Large intestine (tissue), 12 donors: Measurements from ENCODE around the gene PDC. TPM values are rescaled to one million over a fixed set of nuclear protein-coding genes. Genes with fewer than 3 reads are reported as not detected.

Source experiments
- DNase-seq, 2 donors: peaks; one replicate each; pipeline versions ENCODE4 v3.0.0 to v3.0.0-alpha.2; 2013
- H3K27ac ChIP-seq: one replicate; pipeline ENCODE4 v1.5.1; 2013; ENCODE audit warnings: low read length
- H3K27me3 ChIP-seq: 2 replicates; pipeline ENCODE4 v1.6.1; 2013; ENCODE audit warnings: low read length; ENCODE audit not compliant: control insufficient read depth, insufficient read depth
- H3K36me3 ChIP-seq: 2 replicates; pipeline ENCODE4 v1.6.1; 2013; ENCODE audit warnings: low read length; ENCODE audit not compliant: control insufficient read depth, insufficient read depth
- H3K4me1 ChIP-seq: one replicate; pipeline ENCODE4 v1.6.1; 2013; ENCODE audit warnings: low read length; ENCODE audit not compliant: control insufficient read depth, insufficient read depth
- H3K4me3 ChIP-seq: one replicate; pipeline ENCODE4 v1.5.1; 2013; ENCODE audit warnings: low read length
- H3K9me3 ChIP-seq: one replicate; pipeline ENCODE4 v1.6.1; 2013; ENCODE audit warnings: mild to moderate bottlenecking, low read depth, low read length, moderate library complexity; ENCODE audit not compliant: control insufficient read depth
- WGBS: methylation state at CpG from one replicate; pipeline ENCODE4 v1.1.5; 2013; ENCODE audit warnings: low lambda C conversion rate; ENCODE audit not compliant: insufficient coverage; 5-methylcytosine and 5-hydroxymethylcytosine counted together
- long read RNA-seq, 11 donors: transcript quantifications; one replicate each; lab custom pipeline, GENCODE V29; 2026
- polyA plus RNA-seq: library from polyadenylated mRNA; unstranded; fragments of 120-200 nt; gene quantifications from one replicate; pipeline ENCODE4 v1.2.1, GENCODE V29; 2013

Gene PDC
- 0.25 TPM for polyA plus RNA-seq
- long read RNA-seq, donor 1: 0 reads
- long read RNA-seq, donor 2: 0 reads
- long read RNA-seq, donor 3: 0 reads
- long read RNA-seq, donor 4: 0 reads
- long read RNA-seq, donor 5: 0 reads
- long read RNA-seq, donor 6: 0 reads
- long read RNA-seq, donor 7: 0 reads
- long read RNA-seq, donor 8: 0 reads
- long read RNA-seq, donor 9: 0 reads
- long read RNA-seq, donor 10: 0 reads
- long read RNA-seq, donor 11: 0 reads

GRCh38 chr1:186461014-186461413 is at the start of gene PDC:
PDC (minus strand) TSS chr1:186461114; CDS start chr1:186449459, 11,655 bp downstream.
- no peak for DNase-seq
- Histone ChIP-seq H3K4me1 (no peaks in the 10 kb centered on the region), H3K9me3 (no peaks in the 10 kb centered on the region), H3K27me3 (peaks cover 2% of the 10 kb centered on the region), H3K27ac (no peak within 1 kb of the TSS), H3K36me3 (no peaks in the 10 kb centered on the region), H3K4me3 (no peak within 1 kb of the TSS)
- WGBS: 100% methylated on average over 1 of the region's 2 CpGs

- DNase-seq: no peak
- Histone ChIP-seq H3K4me1 (no peaks in the 10 kb centered on the region), H3K27me3 (no peaks in the 10 kb centered on the region), H3K36me3 (no peaks in the 10 kb centered on the region), H3K9me3 (peaks cover 4% of the 10 kb centered on the region), H3K4me3 (no peak overlapping the region), H3K27ac (no peak overlapping the region)
- WGBS: no CpG with 5 or more reads among the region's 2 CpGs
Observed at GRCh38 chr1:186503190-186503589, 42.3 kb upstream of the PDC start.

DNA sequence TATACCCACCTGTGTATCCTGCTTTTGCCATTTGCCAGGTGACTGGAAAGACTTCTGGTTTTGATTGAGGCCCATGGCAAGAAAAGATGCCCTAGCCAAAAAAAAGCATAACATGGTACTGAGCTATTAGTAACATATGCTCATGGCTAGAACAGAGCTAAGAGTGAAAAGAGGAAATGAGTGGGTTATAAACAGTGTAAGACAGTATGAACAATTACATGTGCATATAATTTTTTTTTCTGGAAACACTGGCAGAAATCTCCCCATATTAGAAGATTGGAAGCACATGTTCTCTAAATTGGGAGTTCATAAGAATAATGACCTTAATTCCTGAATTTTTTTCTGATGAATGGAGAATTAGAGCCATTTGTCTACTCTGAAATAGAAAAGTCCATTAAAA is 41.2 kb upstream of the PDC start:
- no peaks in the 10 kb centered on the region for H3K4me1 ChIP-seq
- no peaks in the 10 kb centered on the region for H3K27me3 ChIP-seq
- no peak overlapping the region for H3K27ac ChIP-seq
- H3K4me3 ChIP-seq: no peak overlapping the region
- peaks cover 4% of the 10 kb centered on the region for H3K9me3 ChIP-seq
- DNase-seq: no peak
- H3K36me3 ChIP-seq: no peaks in the 10 kb centered on the region

DNA sequence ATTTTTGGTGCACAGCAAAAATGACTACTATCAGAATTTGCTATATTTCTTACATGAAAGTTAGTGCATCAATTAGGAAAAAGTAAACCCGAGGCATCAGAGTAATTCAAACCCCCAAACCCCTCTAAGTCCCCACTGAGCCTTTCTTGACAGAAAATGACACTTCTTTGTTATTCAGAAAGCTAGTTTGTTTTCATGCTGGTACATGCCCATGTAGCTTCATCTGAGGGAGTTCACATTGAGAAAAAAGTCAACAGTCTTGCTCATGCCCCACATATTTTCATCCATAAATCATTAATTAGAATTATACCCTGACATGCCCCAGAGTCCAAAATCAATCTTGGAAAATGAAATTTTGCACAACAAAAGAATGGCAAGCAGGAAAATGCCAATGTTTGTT is 39.9 kb upstream of the PDC start:
- no peaks in the 10 kb centered on the region for H3K27me3 ChIP-seq
- H3K27ac ChIP-seq: no peak overlapping the region
- no peaks in the 10 kb centered on the region for H3K4me1 ChIP-seq
- H3K36me3 ChIP-seq: no peaks in the 10 kb centered on the region
- DNase-seq: no peak
- peaks cover 3% of the 10 kb centered on the region for H3K9me3 ChIP-seq
- WGBS: no CpG with 5 or more reads among the region's 1 CpG
- no peak overlapping the region for H3K4me3 ChIP-seq

DNA sequence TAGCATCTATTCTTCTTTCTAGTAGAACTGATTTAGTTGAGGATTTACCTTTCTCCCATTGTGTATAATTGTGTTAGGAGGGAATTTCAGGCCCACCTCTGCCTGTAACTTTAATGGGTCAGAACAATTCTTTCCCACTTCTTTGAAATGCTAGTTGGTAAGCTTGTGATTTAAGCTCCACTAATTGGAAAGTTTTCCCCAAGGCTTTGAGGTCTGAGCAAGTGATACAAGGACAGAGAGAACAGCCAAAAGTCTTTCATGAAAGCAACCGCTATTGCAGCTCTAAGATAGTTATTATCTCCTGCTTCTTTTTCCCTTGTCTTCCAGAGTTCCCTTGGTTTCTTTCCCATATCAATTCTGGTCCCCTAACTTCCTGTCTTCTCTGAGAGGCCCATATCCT is 38.7 kb upstream of the PDC start:
- no peaks in the 10 kb centered on the region for H3K4me1 ChIP-seq
- H3K27me3 ChIP-seq: no peaks in the 10 kb centered on the region
- no peak overlapping the region for H3K27ac ChIP-seq
- WGBS: 100% methylated on average over 1 of the region's 1 CpG
- H3K9me3 ChIP-seq: no peaks in the 10 kb centered on the region
- H3K4me3 ChIP-seq: no peak overlapping the region
- no peak for DNase-seq
- no peaks in the 10 kb centered on the region for H3K36me3 ChIP-seq

- H3K9me3 ChIP-seq: no peaks in the 10 kb centered on the region
- no peak for DNase-seq
- H3K4me3 ChIP-seq: no peak overlapping the region
- H3K27me3 ChIP-seq: no peaks in the 10 kb centered on the region
- H3K4me1 ChIP-seq: no peaks in the 10 kb centered on the region
- no CpG with 5 or more reads among the region's 4 CpGs for WGBS
- no peak overlapping the region for H3K27ac ChIP-seq
- no peaks in the 10 kb centered on the region for H3K36me3 ChIP-seq
Observed at GRCh38 chr1:186498695-186499389, 37.9 kb upstream of the PDC start.

GRCh38 chr1:186498071-186498470 is 37.2 kb upstream of the PDC start:
- no peaks in the 10 kb centered on the region for H3K36me3 ChIP-seq
- no peak for DNase-seq
- no peaks in the 10 kb centered on the region for H3K27me3 ChIP-seq
- no CpG with 5 or more reads among the region's 4 CpGs for WGBS
- no peak overlapping the region for H3K27ac ChIP-seq
- H3K9me3 ChIP-seq: no peaks in the 10 kb centered on the region
- no peaks in the 10 kb centered on the region for H3K4me1 ChIP-seq
- H3K4me3 ChIP-seq: no peak overlapping the region

GRCh38 chr1:186497651-186498050 is 36.7 kb upstream of the PDC start:
- no peaks in the 10 kb centered on the region for H3K36me3 ChIP-seq
- H3K27me3 ChIP-seq: no peaks in the 10 kb centered on the region
- H3K4me3 ChIP-seq: no peak overlapping the region
- no peaks in the 10 kb centered on the region for H3K4me1 ChIP-seq
- H3K27ac ChIP-seq: no peak overlapping the region
- 100% methylated on average over 1 of the region's 3 CpGs for WGBS
- DNase-seq: no peak
- H3K9me3 ChIP-seq: no peaks in the 10 kb centered on the region

DNA sequence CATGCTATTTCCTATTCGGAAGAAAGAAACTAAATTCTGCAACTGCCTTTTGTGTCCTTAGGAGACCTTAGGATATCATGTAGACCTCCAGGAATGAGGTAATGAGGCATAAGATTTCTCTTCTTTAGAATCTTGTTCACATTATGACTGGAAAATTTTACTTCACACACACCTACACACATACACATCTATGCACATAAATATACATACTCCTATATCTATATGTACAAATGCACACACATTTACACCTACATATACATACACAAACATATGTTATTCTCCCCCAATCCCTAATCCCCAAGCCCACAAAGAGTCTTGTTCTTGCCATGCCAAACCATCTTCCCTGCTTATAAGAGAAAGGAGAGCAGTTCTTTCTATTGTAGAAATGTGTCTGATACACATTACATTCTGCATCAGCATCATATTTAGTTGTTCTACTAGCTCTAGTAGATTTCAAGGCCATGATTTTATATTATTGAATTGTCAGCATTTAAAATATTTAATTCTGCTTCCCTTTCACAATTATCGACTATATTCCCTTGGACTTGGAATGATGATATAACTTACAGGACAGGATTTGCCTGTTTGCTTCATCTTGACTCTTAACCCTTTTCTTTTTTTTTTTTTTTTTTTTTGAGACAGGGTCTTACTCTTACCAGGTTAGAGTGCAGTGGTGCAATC is 35.4 kb upstream of the PDC start:
- Histone ChIP-seq H3K27ac (no peak overlapping the region), H3K36me3 (no peaks in the 10 kb centered on the region), H3K9me3 (no peaks in the 10 kb centered on the region), H3K27me3 (no peaks in the 10 kb centered on the region), H3K4me1 (no peaks in the 10 kb centered on the region), H3K4me3 (no peak overlapping the region)
- DNase-seq: no peak
- WGBS: 100% methylated on average over 1 of the region's 2 CpGs

- H3K9me3 ChIP-seq: no peaks in the 10 kb centered on the region
- H3K27me3 ChIP-seq: no peaks in the 10 kb centered on the region
- H3K4me1 ChIP-seq: no peaks in the 10 kb centered on the region
- no peak overlapping the region for H3K4me3 ChIP-seq
- DNase-seq: no peak
- H3K36me3 ChIP-seq: no peaks in the 10 kb centered on the region
- no peak overlapping the region for H3K27ac ChIP-seq
- 100% methylated on average over 2 of the region's 2 CpGs for WGBS
Observed at GRCh38 chr1:186494832-186495271, 33.9 kb upstream of the PDC start.
